IMR-90 (cell line): ENCODE data around the gene CRIM1. TPM values are rescaled to one million over a fixed set of nuclear protein-coding genes. Genes with fewer than 3 reads are reported as not detected.

Experiments
- ATAC-seq: fragments of 200-7000 bp; cut with Tn5 transposase; 2 replicates; pipeline ENCODE4 v1.9.1; 2020; ENCODE audit warnings: low read depth, mild to moderate bottlenecking, moderate library complexity
- BruUV-seq: library from RNA; stranded (reverse); fragments of 400-500 nt; replicated peaks from 2 replicates; lab custom pipeline; 2021; lab: Mats Ljungman, UMichigan
- CTCF ChIA-PET: fragments of 300-600 bp; formaldehyde crosslinking; extraction: SDS; loops from one replicate; lab custom pipeline; 2021; ENCODE audit warnings: antibody characterized with exemption; lab: Yijun Ruan, JAX
- POLR2A ChIA-PET: fragments of 300-600 bp; sonication (Branson Sonifier 250); formaldehyde crosslinking; loops from one replicate; lab custom pipeline; 2022; ENCODE audit warnings: antibody characterized with exemption; ENCODE audit not compliant: unreplicated experiment; lab: Charles Lee
- DNase-seq: peaks from one replicate; pipeline ENCODE4 v3.0.0; 2013
- H2AFZ ChIP-seq: replicated peaks from 2 replicates; pipeline ENCODE3; 2013; ENCODE audit warnings: low read length, mild to moderate bottlenecking; ENCODE audit not compliant: poor library complexity
- H2AK5ac ChIP-seq: 2 replicates; pipeline ENCODE4 v1.6.1; 2013; ENCODE audit warnings: low read depth, low read length, inconsistent platforms
- H2AK9ac ChIP-seq: replicated peaks from 2 replicates; pipeline ENCODE3; 2013; ENCODE audit warnings: mild to moderate bottlenecking, low read depth, low read length, moderate library complexity; ENCODE audit not compliant: poor library complexity
- H2BK120ac ChIP-seq: 2 replicates; pipeline ENCODE4 v1.6.1; 2013; ENCODE audit warnings: low read depth, low read length, inconsistent platforms
- H2BK15ac ChIP-seq: 3 replicates; pipeline ENCODE4 v1.6.1; 2013; ENCODE audit warnings: low read depth, low read length, inconsistent platforms
- H2BK20ac ChIP-seq: 2 replicates; pipeline ENCODE4 v1.6.1; 2013; ENCODE audit warnings: low read depth, mild to moderate bottlenecking, inconsistent platforms, low read length, moderate library complexity
- H2BK5ac ChIP-seq: 2 replicates; pipeline ENCODE4 v1.6.1; 2013; ENCODE audit warnings: mild to moderate bottlenecking, low read depth, low read length, inconsistent platforms; ENCODE audit not compliant: poor library complexity, severe bottlenecking
- H3K14ac ChIP-seq: replicated peaks from 2 replicates; pipeline ENCODE4 v1.6.1; 2013; ENCODE audit warnings: low read depth, low read length, inconsistent platforms
- H3K18ac ChIP-seq: 2 replicates; pipeline ENCODE4 v1.6.1; 2013; ENCODE audit warnings: low read depth, low read length, control low read depth
- H3K23ac ChIP-seq: 2 replicates; pipeline ENCODE4 v1.6.1; 2013; ENCODE audit warnings: low read depth, low read length, inconsistent platforms
- H3K27ac ChIP-seq: 2 replicates; pipeline ENCODE4 v1.5.1; 2013; ENCODE audit warnings: mild to moderate bottlenecking, control low read depth, low read length; ENCODE audit not compliant: insufficient read depth
- H3K27me3 ChIP-seq: 2 replicates; pipeline ENCODE4 v1.6.1; 2013; ENCODE audit warnings: low read length; ENCODE audit not compliant: control insufficient read depth, insufficient read depth
- H3K36me3 ChIP-seq: 2 replicates; pipeline ENCODE4 v1.6.1; 2013; ENCODE audit warnings: low read length, mixed read lengths; ENCODE audit not compliant: control insufficient read depth, insufficient read depth
- H3K4ac ChIP-seq: 2 replicates; pipeline ENCODE4 v1.6.1; 2013; ENCODE audit warnings: low read depth, low read length, inconsistent platforms
- H3K4me1 ChIP-seq: 2 replicates; pipeline ENCODE4 v1.6.1; 2013; ENCODE audit warnings: low read length, mixed read lengths; ENCODE audit not compliant: control insufficient read depth, insufficient read depth
- H3K4me2 ChIP-seq: 2 replicates; pipeline ENCODE4 v1.6.1; 2013; ENCODE audit warnings: low read depth, mild to moderate bottlenecking, control low read depth, low read length, moderate library complexity
- H3K4me3 ChIP-seq: 2 replicates; pipeline ENCODE4 v1.5.1; 2013; ENCODE audit warnings: low read depth, mild to moderate bottlenecking, control low read depth, low read length, moderate library complexity; ENCODE audit not compliant: insufficient read depth
- H3K56ac ChIP-seq: 2 replicates; pipeline ENCODE4 v1.6.1; 2013; ENCODE audit warnings: low read length, inconsistent platforms; ENCODE audit not compliant: insufficient read depth; ENCODE audit errors: extremely low read depth
- H3K79me1 ChIP-seq, 2 experiments: 2 replicates each; pipeline ENCODE4 v1.6.1; 2013; ENCODE audit warnings: low read length in 2 of 2, inconsistent platforms in 1 of 2, low read depth in 1 of 2
- H3K9ac ChIP-seq: 2 replicates; pipeline ENCODE4 v1.6.1; 2013; ENCODE audit warnings: low read depth, low read length, control low read depth
- H3K9me1 ChIP-seq: 2 replicates; pipeline ENCODE4 v1.6.1; 2013; ENCODE audit warnings: low read length, inconsistent platforms; ENCODE audit not compliant: insufficient read depth
- H3K9me3 ChIP-seq: 2 replicates; pipeline ENCODE4 v1.6.1; 2013; ENCODE audit warnings: low read length; ENCODE audit not compliant: control insufficient read depth, insufficient read depth
- H4K20me1 ChIP-seq: 2 replicates; pipeline ENCODE4 v1.6.1; 2013; ENCODE audit warnings: low read length, inconsistent platforms; ENCODE audit not compliant: insufficient read depth
- H4K5ac ChIP-seq: 2 replicates; pipeline ENCODE4 v1.6.1; 2013; ENCODE audit warnings: mild to moderate bottlenecking, low read depth, low read length, control low read depth
- H4K8ac ChIP-seq, 2 experiments: 2 replicates each; pipeline ENCODE4 v1.6.1; 2013; ENCODE audit warnings: low read depth in 2 of 2, low read length in 2 of 2, control low read depth in 1 of 2, inconsistent platforms in 1 of 2
- H4K91ac ChIP-seq: 2 replicates; pipeline ENCODE4 v1.6.1; 2013; ENCODE audit warnings: low read depth, low read length, inconsistent platforms; ENCODE audit not compliant: insufficient read depth
- BHLHE40 ChIP-seq: fragments of 150-350 bp; IDR thresholded peaks from 2 replicates; pipeline ENCODE4 v1.6.1; 2016; ENCODE audit warnings: mild to moderate bottlenecking, low read depth, low read length
- FOS ChIP-seq: fragments of 150-350 bp; IDR thresholded peaks from 2 replicates; pipeline ENCODE4 v1.6.1; 2016; ENCODE audit warnings: low read depth, low read length
- MAFK ChIP-seq: IDR thresholded peaks from 2 replicates; pipeline ENCODE4 v1.6.1; 2012; ENCODE audit warnings: low read depth, low read length, improper control_type of control experiment
- MAZ ChIP-seq: IDR thresholded peaks from 2 replicates; pipeline ENCODE4 v1.6.1; 2012; ENCODE audit warnings: low read depth, mild to moderate bottlenecking, low read length, improper control_type of control experiment, moderate library complexity, borderline replicate concordance
- MXI1 ChIP-seq: IDR thresholded peaks from 2 replicates; pipeline ENCODE4 v1.6.1; 2012; ENCODE audit warnings: low read depth, mild to moderate bottlenecking, low read length, moderate library complexity, borderline replicate concordance
- POLR2A ChIP-seq: IDR thresholded peaks from 2 replicates; pipeline ENCODE4 v1.6.1; 2012; ENCODE audit warnings: mild to moderate bottlenecking, low read depth, low read length
- RAD21 ChIP-seq: IDR thresholded peaks from 2 replicates; pipeline ENCODE4 v1.6.1; 2012; ENCODE audit warnings: low read length, improper control_type of control experiment
- RCOR1 ChIP-seq: IDR thresholded peaks from 2 replicates; pipeline ENCODE4 v1.6.1; 2012; ENCODE audit warnings: mild to moderate bottlenecking, low read length, improper control_type of control experiment; ENCODE audit not compliant: insufficient replicate concordance
- RFX5 ChIP-seq: IDR thresholded peaks from 2 replicates; pipeline ENCODE4 v1.8.0; 2012; ENCODE audit warnings: low read depth, mild to moderate bottlenecking, low read length, moderate library complexity
- SMC3 ChIP-seq: fragments of 150-350 bp; IDR thresholded peaks from 2 replicates; pipeline ENCODE4 v1.6.1; 2016; ENCODE audit warnings: low read depth, mild to moderate bottlenecking, antibody characterized with exemption, low read length, moderate library complexity
- WGBS, 2 experiments: methylation state at CpG; one replicate each; pipeline versions ENCODE4 v1.1.5 to v1.1.7; 2013; ENCODE audit warnings: missing lambda C conversion rate in 2 of 2; ENCODE audit not compliant: insufficient read length in 1 of 2; ENCODE audit errors: extremely low coverage in 2 of 2; 5-methylcytosine and 5-hydroxymethylcytosine counted together
- dilution Hi-C: fragments of 300-500 bp; cut with HindIII; formaldehyde crosslinking; loops from one replicate; pipeline ENCODE4 v1.14.3; 2018; ENCODE audit warnings: low sequenced_read_pairs; ENCODE audit not compliant: unreplicated experiment
- in situ Hi-C: fragments of 300-500 bp; cut with MboI; formaldehyde crosslinking; loops from 3 replicates; pipeline ENCODE4 v1.14.3; 2019; ENCODE audit warnings: low sequenced_read_pairs, inconsistent platforms, mixed read lengths
- intact Hi-C: fragments of 100-400 bp; cut with micrococcal nuclease; formaldehyde crosslinking; loops from 2 replicates; pipeline ENCODE4 v1.10.0; 2022
- polyA plus RNA-seq, 3 experiments: library from polyadenylated mRNA; depleted of rRNA; stranded (reverse); fragments of >200 nt; gene quantifications; 2 replicates each; pipeline ENCODE4 v1.2.3, GENCODE V29; 2012; ENCODE audit warnings: low replicate concordance in 1 of 3
- total RNA-seq: library from RNA; depleted of rRNA; stranded (reverse); fragments of >200 nt; gene quantifications from 2 replicates; pipeline ENCODE4 v1.2.3, GENCODE V29; 2012

CRIM1 gene
- total and polyA plus RNA-seq, 2 of the 4 experiments (the other 2 are of a cell fraction), result 285 to 490 TPM

GRCh38 chr2:36582951-36583350, 227.4 kb downstream of the CRIM1 start:
- in situ Hi-C loops, result no loop called here
- Histone ChIP-seq H3K9me3 (no peaks in the 10 kb centered on the region), H3K9me1 (peaks cover 5% of the 10 kb centered on the region), H2BK15ac (no peak overlapping the region), H3K4me3 (no peak overlapping the region), H3K36me3 (peaks cover 39% of the 10 kb centered on the region), H4K91ac (no peak overlapping the region), H2AFZ (no peak overlapping the region), H3K27ac (no peak overlapping the region), H3K4me2 (no peak overlapping the region), H2AK9ac (no peak overlapping the region), H3K4me1 (0 out of 2 replicates have a peak, but pooled peaks cover 3% of the 10 kb centered on the region), H2BK5ac (no peak overlapping the region), H3K9ac (no peak overlapping the region), H2BK120ac (no peak overlapping the region), H4K8ac (no peak overlapping the region), H3K27me3 (no peaks in the 10 kb centered on the region), H4K20me1 (no peaks in the 10 kb centered on the region), H2AK5ac (no peak overlapping the region), H3K4ac (no peak overlapping the region), H3K14ac (no peak overlapping the region), H3K56ac (no peak overlapping the region), H3K23ac (peak overlapping the region; percentile 13; the same call in 1 of the 2 replicates), H3K79me1 (peaks cover 35 to 77% of the 10 kb centered on the region in 2 experiments), H4K5ac (no peak overlapping the region), H2BK20ac (no peak overlapping the region), H3K18ac (no peak overlapping the region)
- WGBS, 2 experiments, result no CpG with 5 or more reads among the region's 3 CpGs
- no peak for DNase-seq
- TF ChIP-seq RAD21 (no peak), MAZ (no peak), BHLHE40 (no peak), FOS (no peak), RCOR1 (no peak), MAFK (no peak), POLR2A (no peak), RFX5 (no peak), MXI1 (no peak), SMC3 (no peak)
- intact Hi-C loops, result no loop called here
- no peak for ATAC-seq
- CTCF ChIA-PET, result interaction anchor here (0.8 kb wide), 1 partner anchor 32 kb away, joined by 3 read pairs; no protein-coding TSS in a partner anchor
- POLR2A ChIA-PET, result interaction anchor here (1.1 kb wide), 1 partner anchor 15 kb away, joined by 3 read pairs; the partner anchor contains the start of gene FEZ2
- BruUV-seq, result no TSS peak
- dilution Hi-C loops, result no loop called here
